Measurements from ENCODE around the gene PCDHA7.

The PCDHA7 gene

GRCh38 chr5:140877262-140877581 lies 43.2 kb downstream of the PCDHA7 start:
- H3K27me3 ChIP-seq (ENCODE audit: control insufficient read depth, insufficient read depth, low read length) = no peaks in the 10 kb centered on the region
- H3K9ac ChIP-seq (ENCODE audit: low read depth, low read length) = no peak overlapping the region
- no peaks in the 10 kb centered on the region for H3K9me3 ChIP-seq (ENCODE audit: control insufficient read depth, insufficient read depth, low read length)
- H3K4me3 ChIP-seq (ENCODE audit: low read depth, low read length) = no peak overlapping the region
- H3K4me1 ChIP-seq (ENCODE audit: control insufficient read depth, insufficient read depth, low read length) = peaks cover 3% of the 10 kb centered on the region
- no peaks in the 10 kb centered on the region for H3K36me3 ChIP-seq (ENCODE audit: control insufficient read depth, insufficient read depth, low read length)

- Histone ChIP-seq H3K27me3 (ENCODE audit: control insufficient read depth, insufficient read depth, low read length) (no peaks in the 10 kb centered on the region), H3K36me3 (ENCODE audit: control insufficient read depth, insufficient read depth, low read length) (no peaks in the 10 kb centered on the region), H3K9ac (ENCODE audit: low read depth, low read length) (no peak within 1 kb of the TSS), H3K4me1 (ENCODE audit: control insufficient read depth, insufficient read depth, low read length) (no peaks in the 10 kb centered on the region), H3K4me3 (ENCODE audit: low read depth, low read length) (peak within 1 kb of the TSS; percentile 26), H3K9me3 (ENCODE audit: control insufficient read depth, insufficient read depth, low read length) (no peaks in the 10 kb centered on the region)
Observed at GRCh38 chr5:140881889-140882590, 48.0 kb downstream of the PCDHA7 start, which contains the start of gene PCDHA13. PCDHA13 (plus strand) TSS chr5:140882124; CDS start chr5:140882269, 145 bp downstream.

- Histone ChIP-seq H3K4me1 (ENCODE audit: control insufficient read depth, insufficient read depth, low read length) (no peaks in the 10 kb centered on the region), H3K9ac (ENCODE audit: low read depth, low read length) (no peak overlapping the region), H3K9me3 (ENCODE audit: control insufficient read depth, insufficient read depth, low read length) (no peaks in the 10 kb centered on the region), H3K36me3 (ENCODE audit: control insufficient read depth, insufficient read depth, low read length) (no peaks in the 10 kb centered on the region), H3K27me3 (ENCODE audit: control insufficient read depth, insufficient read depth, low read length) (no peaks in the 10 kb centered on the region), H3K4me3 (ENCODE audit: low read depth, low read length) (peak overlapping the region; percentile 26)
Observed at GRCh38 chr5:140882591-140882899, 48.5 kb downstream of the PCDHA7 start.

- H3K4me1 ChIP-seq (ENCODE audit: control insufficient read depth, insufficient read depth, low read length) = no peaks in the 10 kb centered on the region
- H3K36me3 ChIP-seq (ENCODE audit: control insufficient read depth, insufficient read depth, low read length) = no peaks in the 10 kb centered on the region
- no peak overlapping the region for H3K4me3 ChIP-seq (ENCODE audit: low read depth, low read length)
- no peaks in the 10 kb centered on the region for H3K27me3 ChIP-seq (ENCODE audit: control insufficient read depth, insufficient read depth, low read length)
- H3K9me3 ChIP-seq (ENCODE audit: control insufficient read depth, insufficient read depth, low read length) = no peaks in the 10 kb centered on the region
- H3K9ac ChIP-seq (ENCODE audit: low read depth, low read length) = no peak overlapping the region
Observed at GRCh38 chr5:140883373-140883772, 49.3 kb downstream of the PCDHA7 start.

- Histone ChIP-seq H3K4me1 (ENCODE audit: control insufficient read depth, insufficient read depth, low read length) (no peaks in the 10 kb centered on the region), H3K36me3 (ENCODE audit: control insufficient read depth, insufficient read depth, low read length) (no peaks in the 10 kb centered on the region), H3K9ac (ENCODE audit: low read depth, low read length) (no peak overlapping the region), H3K27me3 (ENCODE audit: control insufficient read depth, insufficient read depth, low read length) (no peaks in the 10 kb centered on the region), H3K4me3 (ENCODE audit: low read depth, low read length) (no peak overlapping the region), H3K9me3 (ENCODE audit: control insufficient read depth, insufficient read depth, low read length) (no peaks in the 10 kb centered on the region)
Observed at GRCh38 chr5:140883927-140884697, 50.0 kb downstream of the PCDHA7 start.
